ENCODE measurements around the gene SF1. TPM values are rescaled to one million over a fixed set of nuclear protein-coding genes. Genes with fewer than 3 reads are reported as not detected.

SF1 gene
- total RNA-seq, 1 donor from 2014 or later: 161 TPM

GRCh38 chr11:64801561-64802369 lies 23.4 kb upstream of the SF1 start:
- no peak for DNase-seq (ENCODE audit: low read depth)

- no peak for DNase-seq (ENCODE audit: low read depth)
Observed at GRCh38 chr11:64801158-64801464, 22.8 kb upstream of the SF1 start.

- DNase-seq (ENCODE audit: low read depth): no peak
Observed at GRCh38 chr11:64800303-64801157, 22.2 kb upstream of the SF1 start.

- no peak for DNase-seq (ENCODE audit: low read depth)
Observed at GRCh38 chr11:64799623-64800302, 21.4 kb upstream of the SF1 start.

- no peak for DNase-seq (ENCODE audit: low read depth)
Observed at GRCh38 chr11:64799256-64799622, 20.9 kb upstream of the SF1 start.

- no peak for DNase-seq (ENCODE audit: low read depth)
Observed at GRCh38 chr11:64796757-64797541, 18.6 kb upstream of the SF1 start.

- DNase-seq (ENCODE audit: low read depth): no peak
Observed at GRCh38 chr11:64796047-64796756, 17.9 kb upstream of the SF1 start.

- DNase-seq (ENCODE audit: low read depth): no peak
Observed at GRCh38 chr11:64794526-64794925, 16.2 kb upstream of the SF1 start.

GRCh38 chr11:64793271-64794160 lies 15.2 kb upstream of the SF1 start:
- DNase-seq (ENCODE audit: low read depth): no peak

GRCh38 chr11:64792482-64792881 lies 14.1 kb upstream of the SF1 start:
- DNase-seq (ENCODE audit: low read depth): no peak

- DNase-seq (ENCODE audit: low read depth): no peak
Observed at GRCh38 chr11:64791781-64792291, 13.5 kb upstream of the SF1 start.

GRCh38 chr11:64790205-64791095 lies 12.1 kb upstream of the SF1 start:
- DNase-seq (ENCODE audit: low read depth): no peak

GRCh38 chr11:64789331-64790204 lies 11.2 kb upstream of the SF1 start:
- DNase-seq (ENCODE audit: low read depth): no peak

- no peak for DNase-seq (ENCODE audit: low read depth)
Observed at GRCh38 chr11:64788321-64789215, 10.2 kb upstream of the SF1 start.

GRCh38 chr11:64787526-64788320 lies 9.4 kb upstream of the SF1 start:
- peak; percentile 28 for DNase-seq (ENCODE audit: low read depth)

GRCh38 chr11:64786308-64786707 lies 8.0 kb upstream of the SF1 start:
- DNase-seq (ENCODE audit: low read depth): no peak
